Keratinocyte (primary cell): Measurements from ENCODE around the gene SLC26A3. TPM values are rescaled to one million over a fixed set of nuclear protein-coding genes. Genes with fewer than 3 reads are reported as not detected.

Experiments used
- DNase-seq: peaks from one replicate; pipeline ENCODE4 v3.0.0-alpha.2; 2011; ENCODE audit warnings: low read depth, missing footprints, low spot score
- FAIRE-seq: peaks from 2 replicates; lab custom pipeline; 2011; peaks lifted over from hg19 to GRCh38; lab: Jason Lieb, UNC
- H2AFZ ChIP-seq: 2 replicates; pipeline ENCODE4 v1.6.0; 2012; ENCODE audit warnings: low read length, control low read depth, inconsistent platforms; ENCODE audit not compliant: control insufficient read depth
- H3K27ac ChIP-seq: 2 replicates; pipeline ENCODE4 v1.5.1; 2011; ENCODE audit warnings: low read length; ENCODE audit not compliant: control insufficient read depth, insufficient read depth
- H3K27me3 ChIP-seq: 3 replicates; pipeline ENCODE4 v1.6.0; 2011; ENCODE audit warnings: low read length; ENCODE audit not compliant: control insufficient read depth, insufficient read depth; ENCODE audit errors: extremely low read depth
- H3K36me3 ChIP-seq, 2 experiments: 2 replicates in 1 of 2; 3 replicates in 1 of 2; pipeline ENCODE4 v1.5.1; 2011; ENCODE audit warnings: low read length in 2 of 2, mild to moderate bottlenecking in 1 of 2; ENCODE audit not compliant: control insufficient read depth in 2 of 2, insufficient read depth in 2 of 2; ENCODE audit errors: extremely low read depth in 1 of 2
- H3K4me1 ChIP-seq: 3 replicates; pipeline ENCODE4 v1.5.1; 2011; ENCODE audit warnings: low read length; ENCODE audit not compliant: control insufficient read depth, insufficient read depth; ENCODE audit errors: extremely low read depth
- H3K4me2 ChIP-seq: 3 replicates; pipeline ENCODE4 v1.6.0; 2011; ENCODE audit warnings: low read depth, low read length; ENCODE audit not compliant: control insufficient read depth, insufficient read depth; ENCODE audit errors: extremely low read depth
- H3K4me3 ChIP-seq, 3 experiments: fragments of 200-600 bp in 1 of 3; sonication (generic) in 1 of 3; 2 replicates in 2 of 3; 3 replicates in 1 of 3; pipeline ENCODE4 v1.5.1; 2011 to 2016; ENCODE audit warnings: low read length in 3 of 3, mild to moderate bottlenecking in 3 of 3, control low read depth in 2 of 3, inconsistent platforms in 1 of 3, low read depth in 1 of 3, mixed read lengths in 1 of 3, mixed run types in 1 of 3, moderate library complexity in 1 of 3; ENCODE audit not compliant: control insufficient read depth in 2 of 3, insufficient read depth in 2 of 3; ENCODE audit errors: extremely low read depth in 1 of 3
- H3K79me2 ChIP-seq: 2 replicates; pipeline ENCODE4 v1.6.0; 2012; ENCODE audit warnings: low read length; ENCODE audit not compliant: control insufficient read depth, insufficient read depth
- H3K9ac ChIP-seq: 3 replicates; pipeline ENCODE4 v1.6.0; 2011; ENCODE audit warnings: low read length; ENCODE audit not compliant: control insufficient read depth, insufficient read depth; ENCODE audit errors: extremely low read depth
- H3K9me1 ChIP-seq: 3 replicates; pipeline ENCODE4 v1.6.0; 2011; ENCODE audit warnings: low read length; ENCODE audit not compliant: control insufficient read depth, insufficient read depth; ENCODE audit errors: extremely low read depth
- H3K9me3 ChIP-seq: 2 replicates; pipeline ENCODE4 v1.5.1; 2012; ENCODE audit warnings: low read depth, low read length; ENCODE audit not compliant: control insufficient read depth
- H4K20me1 ChIP-seq: 3 replicates; pipeline ENCODE4 v1.6.0; 2011; ENCODE audit warnings: low read length; ENCODE audit not compliant: control insufficient read depth, insufficient read depth; ENCODE audit errors: extremely low read depth
- EZH2 ChIP-seq: IDR thresholded peaks from one replicate; pipeline ENCODE4 v1.6.1; 2012; ENCODE audit warnings: inconsistent platforms, mild to moderate bottlenecking, low read length, moderate library complexity
- dilution Hi-C: fragments of 300-500 bp; cut with MboI; formaldehyde crosslinking; loops from one replicate; pipeline ENCODE4 v1.7.0; 2020; ENCODE audit warnings: low sequenced_read_pairs; ENCODE audit not compliant: extremely low pct_ligation_motif_present
- polyA plus RNA-seq, 5 experiments: library from polyadenylated mRNA; depleted of rRNA in 3 of 5; stranded (reverse) in 3 of 5; stranded (forward) in 1 of 5; unstranded in 1 of 5; fragments of >200 nt; gene quantifications; 1 replicate in 1 of 5; 2 replicates in 3 of 5; 3 replicates in 1 of 5; pipeline versions ENCODE4 v1.2.1 to v1.2.3, GENCODE V29; 2011 to 2012; ENCODE audit warnings: missing spikeins in 2 of 5, low read depth in 1 of 5, low replicate concordance in 1 of 5
- TF ChIP-seq, protein P1 (sequence below), 3 experiments: IDR thresholded peaks in 1 of 3; conservative IDR thresholded peaks in 1 of 3; optimal IDR thresholded peaks in 1 of 3; 2 replicates in 2 of 3; 3 replicates in 1 of 3; pipeline versions ENCODE3 to v1.5.1; 2011; ENCODE audit warnings: low read length in 3 of 3, mild to moderate bottlenecking in 3 of 3, moderate library complexity in 2 of 3, control low read depth in 1 of 3, inconsistent platforms in 1 of 3; ENCODE audit not compliant: insufficient read depth in 2 of 3; ENCODE audit errors: extremely low read depth in 1 of 3

SLC26A3 gene
- polyA plus RNA-seq, 1 donor (not counting 4 experiments of a cell fraction or from before 2014, with no cell fraction given), result not detected

DNA sequence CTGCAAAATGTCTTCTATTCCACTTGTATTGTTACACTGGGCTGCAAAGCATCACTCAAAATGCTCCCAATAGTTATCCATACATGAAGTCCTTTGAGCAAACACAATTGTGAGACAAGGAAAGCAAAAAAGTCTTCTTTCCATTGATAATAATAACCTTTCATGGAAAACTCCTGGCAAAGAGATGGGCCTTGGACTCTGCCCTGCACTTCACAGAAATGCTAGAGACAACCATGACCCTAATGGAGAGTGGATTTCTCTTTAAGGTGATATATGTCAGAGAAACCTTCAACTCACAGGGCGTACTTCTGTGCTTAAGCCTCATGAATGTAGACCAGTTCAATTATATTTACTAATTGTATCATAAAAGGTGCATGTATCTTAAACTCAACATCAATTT is 19.4 kb downstream of the SLC26A3 start:
- Histone ChIP-seq H3K9me3 (no peaks in the 10 kb centered on the region), H3K4me2 (no peak overlapping the region), H4K20me1 (no peaks in the 10 kb centered on the region), H3K36me3 (no peaks in the 10 kb centered on the region), H3K4me1 (no peaks in the 10 kb centered on the region), H3K79me2 (no peaks in the 10 kb centered on the region), H3K27ac (no peak overlapping the region), H2AFZ (no peak overlapping the region), H3K9me1 (no peaks in the 10 kb centered on the region), H3K27me3 (peaks cover 6% of the 10 kb centered on the region), H3K4me3 (no peak overlapping the region), H3K9ac (no peak overlapping the region)
- dilution Hi-C loops, result no loop called here
- FAIRE-seq, result no peak
- no peak for DNase-seq
- TF ChIP-seq, protein P1, sequence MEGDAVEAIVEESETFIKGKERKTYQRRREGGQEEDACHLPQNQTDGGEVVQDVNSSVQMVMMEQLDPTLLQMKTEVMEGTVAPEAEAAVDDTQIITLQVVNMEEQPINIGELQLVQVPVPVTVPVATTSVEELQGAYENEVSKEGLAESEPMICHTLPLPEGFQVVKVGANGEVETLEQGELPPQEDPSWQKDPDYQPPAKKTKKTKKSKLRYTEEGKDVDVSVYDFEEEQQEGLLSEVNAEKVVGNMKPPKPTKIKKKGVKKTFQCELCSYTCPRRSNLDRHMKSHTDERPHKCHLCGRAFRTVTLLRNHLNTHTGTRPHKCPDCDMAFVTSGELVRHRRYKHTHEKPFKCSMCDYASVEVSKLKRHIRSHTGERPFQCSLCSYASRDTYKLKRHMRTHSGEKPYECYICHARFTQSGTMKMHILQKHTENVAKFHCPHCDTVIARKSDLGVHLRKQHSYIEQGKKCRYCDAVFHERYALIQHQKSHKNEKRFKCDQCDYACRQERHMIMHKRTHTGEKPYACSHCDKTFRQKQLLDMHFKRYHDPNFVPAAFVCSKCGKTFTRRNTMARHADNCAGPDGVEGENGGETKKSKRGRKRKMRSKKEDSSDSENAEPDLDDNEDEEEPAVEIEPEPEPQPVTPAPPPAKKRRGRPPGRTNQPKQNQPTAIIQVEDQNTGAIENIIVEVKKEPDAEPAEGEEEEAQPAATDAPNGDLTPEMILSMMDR (optimal IDR thresholded peaks at IDR 0.05 in 1 of 3, IDR thresholded peaks at IDR 0.05 in 1 of 3, conservative IDR thresholded peaks at IDR 0.05 in 1 of 3; ENCODE audit: extremely low read depth in 1 of 3, insufficient read depth in 2 of 3, low read length in 3 of 3), result no peak
- TF ChIP-seq EZH2, result no peak

DNA sequence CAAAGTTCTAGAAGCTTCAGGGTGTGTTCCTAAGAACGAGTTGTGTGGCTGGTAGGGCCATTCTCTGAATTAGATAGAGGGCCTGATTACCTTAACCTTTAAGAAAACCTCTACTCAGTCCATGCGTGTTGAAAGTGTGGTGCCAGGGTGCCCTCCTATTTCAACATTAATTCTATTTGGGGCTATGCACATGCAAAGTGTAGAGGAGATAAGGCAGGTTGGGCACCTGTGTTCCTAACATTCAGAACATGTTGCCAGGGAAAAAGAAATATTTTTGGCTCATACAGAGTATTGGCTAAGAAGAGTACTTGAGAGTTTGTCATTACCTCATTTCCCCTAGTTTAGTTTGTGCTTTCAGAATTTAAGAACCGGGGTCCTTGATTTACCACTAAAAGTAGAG is 20.6 kb downstream of the SLC26A3 start:
- no peak overlapping the region for H3K27ac ChIP-seq
- no peaks in the 10 kb centered on the region for H4K20me1 ChIP-seq
- TF ChIP-seq, protein P1 (optimal IDR thresholded peaks at IDR 0.05 in 1 of 3, IDR thresholded peaks at IDR 0.05 in 1 of 3, conservative IDR thresholded peaks at IDR 0.05 in 1 of 3; ENCODE audit: extremely low read depth in 1 of 3, insufficient read depth in 2 of 3, low read length in 3 of 3), result no peak
- no peak for TF ChIP-seq EZH2
- H3K9ac ChIP-seq, result no peak overlapping the region
- FAIRE-seq (no peak), DNase-seq (no peak)
- no peak overlapping the region for H3K4me3 ChIP-seq
- H3K79me2 ChIP-seq, result no peaks in the 10 kb centered on the region
- H3K36me3 ChIP-seq, result no peaks in the 10 kb centered on the region
- peaks cover 3% of the 10 kb centered on the region for H3K27me3 ChIP-seq
- H3K4me2 ChIP-seq, result no peak overlapping the region
- H2AFZ ChIP-seq, result no peak overlapping the region
- H3K9me3 ChIP-seq, result no peaks in the 10 kb centered on the region
- H3K4me1 ChIP-seq, result no peaks in the 10 kb centered on the region
- dilution Hi-C loops, result no loop called here
- no peaks in the 10 kb centered on the region for H3K9me1 ChIP-seq
